NOMO-1 (cell line): ENCODE data around the gene TMCC3.
"Not testable (repeated sequence)": the region's sequence is repeated elsewhere in the genome, so short reads cannot be mapped to it uniquely, and the experiment has no call there.

Experiments used
- DNase-seq, 2 experiments: peaks; one replicate each; lab custom pipeline; 2025; ENCODE audit not compliant: unreplicated experiment in 2 of 2; lab: John Stamatoyannopoulos, UW

The TMCC3 gene

DNA sequence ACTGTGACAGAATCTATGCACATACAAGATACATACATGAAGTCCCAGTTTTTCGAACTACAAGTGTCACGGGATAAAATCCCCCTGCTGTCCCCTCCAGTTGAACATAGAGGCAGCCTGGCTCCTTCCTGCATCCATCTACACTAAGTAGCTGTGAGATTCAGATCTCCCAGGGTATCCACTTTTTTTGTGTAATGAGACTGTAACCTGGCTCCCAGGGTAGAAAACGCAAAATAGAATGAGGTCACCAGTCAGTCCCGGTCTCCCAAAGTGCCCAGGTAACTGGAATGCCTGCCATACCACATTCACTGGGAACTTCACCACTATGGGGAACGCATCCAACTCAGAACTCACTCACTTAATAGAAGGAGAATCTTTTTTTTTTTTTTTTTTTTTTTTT is 67.8 kb downstream of the TMCC3 start:
- no peak for DNase-seq

GRCh38 chr12:94575645-94576403 is 74.5 kb downstream of the TMCC3 start:
- no peak for DNase-seq

DNA sequence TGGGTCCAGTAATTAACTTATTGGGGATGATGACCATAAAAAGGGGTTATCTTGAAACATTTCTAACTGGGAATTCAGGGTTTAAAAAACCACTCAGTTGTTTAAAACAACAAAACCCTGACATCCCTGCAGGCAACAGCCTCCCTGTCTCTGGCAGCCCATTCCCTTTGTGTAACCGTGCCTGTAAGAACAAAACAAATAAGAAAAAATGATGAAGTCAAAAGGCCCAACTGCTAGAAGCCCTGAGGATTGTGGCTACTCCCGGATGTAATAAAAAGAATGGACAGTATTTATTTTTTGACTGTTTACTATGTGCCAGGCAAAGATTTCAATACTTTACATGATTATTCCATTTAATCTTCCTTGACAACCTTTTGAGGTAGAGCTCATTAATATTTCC is 75.3 kb downstream of the TMCC3 start:
- no peak for DNase-seq

GRCh38 chr12:94571556-94571955 is 78.8 kb downstream of the TMCC3 start:
- no peak for DNase-seq

GRCh38 chr12:94570161-94570560 is 80.2 kb downstream of the TMCC3 start:
- no peak for DNase-seq

- no peak for DNase-seq
Observed at GRCh38 chr12:94567761-94568160, 82.6 kb downstream of the TMCC3 start.

GRCh38 chr12:94566345-94566744 is 84.0 kb downstream of the TMCC3 start:
- peak; percentile 17 to 41 for DNase-seq

DNA sequence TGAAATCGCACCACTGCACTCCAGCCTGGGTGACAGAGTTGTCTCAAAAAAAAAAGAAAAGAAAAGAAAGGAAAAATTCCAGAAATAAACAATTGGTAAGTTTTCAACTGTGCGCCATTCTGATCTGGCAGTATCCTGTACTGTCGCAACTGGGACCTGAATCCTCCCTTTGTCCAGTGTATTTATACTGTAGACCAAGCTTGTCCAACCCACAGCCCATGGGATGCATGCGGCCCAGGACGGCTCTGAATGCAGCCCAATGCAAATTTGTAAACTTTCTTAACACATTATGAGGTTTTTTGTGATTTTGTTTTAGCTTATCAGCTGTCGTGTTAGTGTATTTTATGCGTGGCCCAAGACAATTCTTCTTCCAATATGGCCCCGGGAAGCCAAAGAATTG is 84.7 kb downstream of the TMCC3 start:
- no peak for DNase-seq

GRCh38 chr12:94563286-94563685 is 87.1 kb downstream of the TMCC3 start:
- DNase-seq = no peak

- no peak for DNase-seq
Observed at GRCh38 chr12:94561943-94562411, 88.4 kb downstream of the TMCC3 start.

DNA sequence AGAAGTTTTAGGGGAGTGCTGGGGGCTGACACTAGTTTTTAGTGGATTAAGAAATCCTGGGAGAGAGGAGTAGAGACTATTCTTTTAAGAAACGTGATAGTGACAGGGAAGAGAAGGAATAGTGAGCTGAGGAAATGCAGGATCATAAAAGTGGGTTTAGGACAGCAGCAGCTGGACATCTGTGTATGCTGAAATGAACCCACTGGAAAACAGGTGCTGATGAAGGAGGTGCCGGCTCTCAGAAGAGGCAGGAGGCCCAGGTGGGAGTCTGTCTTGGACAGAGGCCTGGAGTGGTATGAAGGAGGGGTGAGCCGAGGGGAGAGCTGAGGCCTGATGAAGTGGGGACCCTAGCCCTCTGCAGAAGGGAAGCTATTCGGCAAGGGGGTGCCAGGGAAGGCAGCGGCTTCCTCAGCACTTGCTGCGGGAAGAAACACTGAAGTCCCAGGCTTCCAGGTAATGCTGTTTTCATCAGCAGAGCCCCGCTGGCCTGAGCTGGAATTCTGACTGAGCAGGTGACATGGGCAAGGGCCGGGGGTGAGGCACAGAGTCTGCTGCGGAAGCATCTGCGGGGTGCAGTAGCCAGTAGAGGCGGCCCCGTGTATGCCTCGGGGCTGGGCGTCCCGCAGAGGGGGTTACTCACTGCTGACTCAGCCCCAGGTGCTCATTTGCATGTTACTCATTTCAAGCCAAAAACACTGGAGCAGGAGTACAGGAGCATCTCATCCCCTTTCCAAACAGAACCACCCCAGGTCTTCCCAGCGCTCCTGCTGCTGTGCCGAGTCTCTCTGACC is 89.7 kb downstream of the TMCC3 start:
- no peak for DNase-seq

- DNase-seq = no peak
Observed at GRCh38 chr12:94558612-94559011, 91.7 kb downstream of the TMCC3 start.

DNA sequence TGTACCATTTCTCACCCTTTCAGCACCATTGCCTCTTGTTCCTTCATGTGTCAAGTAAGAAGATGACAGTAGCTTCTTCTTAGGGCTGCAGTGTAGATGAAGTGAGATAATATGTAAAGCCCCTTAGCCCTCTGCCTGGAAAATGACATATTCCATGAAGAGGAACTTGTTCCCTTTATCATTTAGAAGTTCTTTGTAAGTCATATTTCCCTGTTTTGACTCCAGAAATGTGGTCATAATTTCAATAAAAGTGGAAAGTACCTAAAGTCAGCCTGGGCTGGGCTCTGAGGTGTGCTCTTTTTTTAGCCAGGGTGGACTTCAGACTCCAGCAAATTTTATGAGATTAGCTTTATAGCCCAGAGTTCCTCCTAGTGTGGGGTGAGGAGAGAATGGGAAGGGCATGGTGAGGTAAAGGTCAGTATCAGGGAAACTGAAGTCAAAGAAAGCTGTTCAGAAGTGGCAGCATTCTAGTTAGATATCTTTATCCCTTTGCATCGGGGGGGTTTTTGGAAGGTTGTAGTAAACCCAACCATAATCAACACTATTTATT is 92.5 kb downstream of the TMCC3 start:
- no peak for DNase-seq

GRCh38 chr12:94555687-94556086 is 94.7 kb downstream of the TMCC3 start:
- DNase-seq = no peak

GRCh38 chr12:94553875-94554274 is 96.5 kb downstream of the TMCC3 start:
- no peak for DNase-seq

- no peak for DNase-seq
Observed at GRCh38 chr12:94553130-94553519, 97.2 kb downstream of the TMCC3 start.

- DNase-seq = no peak
Observed at GRCh38 chr12:94551810-94552209, 98.5 kb downstream of the TMCC3 start.

GRCh38 chr12:94550964-94551363 is 99.4 kb downstream of the TMCC3 start:
- DNase-seq = no peak

DNA sequence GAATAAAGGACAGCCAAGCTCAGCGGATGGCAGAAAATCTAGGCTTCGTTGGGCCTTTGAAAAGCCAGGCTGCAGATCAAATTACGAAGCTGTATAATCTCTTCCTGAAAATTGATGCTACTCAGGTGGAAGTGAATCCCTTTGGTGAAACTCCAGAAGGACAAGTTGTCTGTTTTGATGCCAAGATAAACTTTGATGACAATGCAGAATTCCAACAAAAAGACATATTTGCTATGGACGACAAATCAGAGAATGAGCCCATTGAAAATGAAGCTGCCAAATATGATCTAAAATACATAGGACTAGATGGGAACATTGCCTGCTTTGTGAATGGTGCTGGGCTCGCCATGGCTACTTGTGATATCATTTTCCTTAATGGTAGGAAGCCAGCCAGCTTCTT is 101.5 kb downstream of the TMCC3 start:
- DNase-seq = not testable (repeated sequence)

DNA sequence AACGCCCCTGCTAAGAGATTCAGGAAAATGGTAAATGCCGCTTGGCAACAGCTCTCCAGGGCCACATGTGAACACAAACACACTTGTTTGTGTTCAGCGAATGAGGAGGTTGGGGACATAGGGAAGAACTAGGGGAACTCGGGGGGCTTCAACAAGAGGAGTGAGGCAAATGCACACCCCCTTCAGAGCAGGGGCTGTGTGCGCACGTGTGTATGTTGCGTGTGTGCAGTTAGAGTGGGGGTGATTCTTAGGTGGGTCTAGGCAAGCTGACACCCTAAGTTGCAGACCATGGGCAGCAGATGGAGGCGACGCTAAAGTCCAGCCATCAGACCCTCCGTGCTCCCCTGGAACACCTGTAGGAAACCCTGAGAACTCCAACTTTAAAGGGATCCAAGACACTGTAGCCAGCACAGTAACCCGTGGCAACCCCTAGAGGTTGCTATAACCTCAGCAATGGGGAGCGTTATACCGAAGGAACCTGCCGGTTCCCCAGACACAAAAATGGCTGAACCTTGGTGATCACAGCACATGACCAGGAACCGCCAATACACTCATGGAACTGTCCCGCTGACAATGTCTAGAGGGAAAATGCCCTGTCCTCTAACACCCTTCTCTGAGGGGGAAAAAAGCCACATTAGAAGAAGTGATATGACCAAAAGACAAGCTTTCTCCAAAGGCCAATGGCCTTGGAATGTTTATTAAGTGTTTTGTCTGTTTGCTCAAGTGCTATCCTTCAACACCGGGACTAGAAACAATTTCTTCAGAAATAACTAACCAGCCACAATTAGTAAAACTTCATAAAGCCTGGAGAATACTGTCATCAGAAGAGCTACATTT is 104.2 kb downstream of the TMCC3 start:
- DNase-seq = peak in 1 of 2 experiments; percentile 24

DNA sequence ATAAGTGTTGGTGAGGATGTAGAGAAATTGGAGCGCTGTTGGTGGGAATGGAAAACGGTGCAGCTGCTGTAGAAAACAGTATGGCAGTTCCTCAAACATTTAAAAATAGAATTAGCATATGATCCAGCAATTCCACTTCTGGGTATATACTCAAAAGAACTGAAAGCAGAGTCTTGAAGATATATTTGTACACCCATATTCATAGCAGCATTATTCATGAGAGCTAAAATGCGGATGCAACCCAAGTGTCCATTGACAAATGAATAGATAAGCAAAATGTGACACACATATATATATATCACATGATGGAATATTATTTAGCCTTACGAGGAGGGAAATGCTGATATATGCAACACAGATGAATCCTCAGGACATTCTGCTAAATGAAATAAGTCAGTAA is 106.0 kb downstream of the TMCC3 start:
- DNase-seq = no peak
